Measurements from ENCODE around the gene RASA4B. TPM values are rescaled to one million over a fixed set of nuclear protein-coding genes. Genes with fewer than 3 reads are reported as not detected.
"Not testable (repeated sequence)": the region's sequence is repeated elsewhere in the genome, so short reads cannot be mapped to it uniquely, and the experiment has no call there.

Gene RASA4B
- total RNA-seq, 1 donor from 2014 or later, result 16.1 TPM

DNA sequence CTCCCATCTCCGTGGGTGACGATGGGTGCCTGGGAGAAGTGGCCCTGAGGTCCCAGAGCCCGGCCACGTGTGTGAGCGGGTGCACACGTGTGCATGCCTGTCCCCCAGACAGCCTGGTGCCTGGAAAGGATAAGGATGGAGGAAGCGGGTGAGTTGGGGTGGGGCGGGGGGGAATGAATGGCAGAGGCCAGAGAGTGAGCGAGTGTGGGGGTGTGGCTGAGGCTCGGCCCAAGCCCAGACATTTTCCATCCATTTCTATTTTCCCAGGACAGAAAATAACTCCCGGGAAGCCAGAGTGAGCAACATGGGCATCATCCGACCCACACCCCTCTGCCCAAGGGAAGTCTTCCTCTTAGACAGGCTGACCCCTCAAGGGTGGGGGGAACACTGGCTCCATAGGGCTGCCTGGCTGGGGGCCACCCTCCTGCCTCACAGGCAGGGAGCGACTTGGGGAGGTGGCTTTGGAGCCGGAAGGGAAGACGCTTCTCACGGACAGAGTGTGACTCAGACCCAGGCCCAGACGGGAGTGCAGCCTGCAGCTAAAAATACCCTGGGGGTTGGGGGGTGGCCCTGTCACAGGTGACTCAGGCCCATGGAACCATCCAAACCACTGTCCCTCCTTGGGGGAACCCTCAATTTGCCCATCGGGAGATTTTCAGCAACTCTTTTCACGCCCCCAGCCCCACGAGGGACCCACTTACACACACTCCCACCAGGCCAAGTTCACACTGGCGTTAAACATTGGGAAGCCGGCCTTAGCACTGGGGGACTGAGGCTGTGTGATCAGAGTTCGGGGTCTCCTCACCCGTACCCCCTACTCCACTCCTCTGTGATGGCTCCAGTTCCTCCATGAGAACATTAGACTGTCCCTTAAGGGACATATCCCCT lies 12.0 kb downstream of the RASA4B start:
- H3K27ac Mint-ChIP-seq; H3K4me3 Mint-ChIP-seq; H3K27me3 Mint-ChIP-seq; H3K4me1 Mint-ChIP-seq; H3K36me3 Mint-ChIP-seq (ENCODE audit: low read depth); POLR2A ChIA-PET; H3K9me3 Mint-ChIP-seq; DNase-seq; intact Hi-C loops (cut with micrococcal nuclease); CTCF ChIA-PET; ATAC-seq (ENCODE audit: low read depth): not testable (repeated sequence)

DNA sequence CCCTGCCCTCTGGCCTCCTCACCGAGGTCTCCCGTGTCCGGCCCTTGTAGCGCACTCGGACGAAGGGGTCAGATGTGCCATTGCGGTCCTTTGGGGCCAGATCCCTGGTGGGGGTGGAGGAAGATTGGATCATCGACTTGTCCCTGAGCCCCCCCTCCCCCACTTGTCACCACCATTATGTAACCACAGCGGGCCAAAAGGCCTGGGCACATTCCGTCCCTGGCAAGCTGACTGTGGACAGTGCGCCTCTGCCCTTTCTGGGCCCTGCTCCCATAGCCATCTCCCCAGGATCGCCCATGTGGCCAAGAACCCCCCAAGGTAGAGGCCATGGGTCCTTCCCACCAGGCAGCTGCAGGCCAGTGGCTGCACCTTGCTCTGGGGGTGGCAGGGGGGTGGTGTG lies 14.4 kb downstream of the RASA4B start:
- CTCF ChIA-PET; H3K36me3 Mint-ChIP-seq (ENCODE audit: low read depth); H3K9me3 Mint-ChIP-seq; H3K4me1 Mint-ChIP-seq; H3K4me3 Mint-ChIP-seq; DNase-seq; intact Hi-C loops (cut with micrococcal nuclease); H3K27me3 Mint-ChIP-seq; POLR2A ChIA-PET; H3K27ac Mint-ChIP-seq; ATAC-seq (ENCODE audit: low read depth): not testable (repeated sequence)

DNA sequence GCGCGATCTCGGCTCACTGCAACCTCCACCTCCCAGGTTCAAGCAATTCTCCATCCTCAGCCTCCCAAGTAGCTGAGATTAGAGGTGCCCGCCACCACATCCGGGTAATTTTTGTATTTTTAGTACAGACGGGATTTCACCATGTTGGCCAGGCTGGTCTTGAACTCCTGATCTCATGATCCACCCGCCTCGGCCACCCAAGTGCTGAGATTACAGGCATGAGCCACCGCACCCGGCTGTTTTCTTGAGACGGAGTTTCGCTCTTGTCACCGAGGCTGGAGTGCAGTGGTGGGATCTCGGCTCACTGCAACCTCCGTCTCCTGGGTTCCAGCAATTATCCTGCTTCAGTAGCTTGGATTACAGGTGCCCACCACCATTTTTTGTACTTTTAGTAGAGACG lies 19.3 kb downstream of the RASA4B start:
- H3K36me3 Mint-ChIP-seq (ENCODE audit: low read depth); POLR2A ChIA-PET; ATAC-seq (ENCODE audit: low read depth); CTCF ChIA-PET; H3K27ac Mint-ChIP-seq; H3K27me3 Mint-ChIP-seq; intact Hi-C loops (cut with micrococcal nuclease); H3K9me3 Mint-ChIP-seq; H3K4me1 Mint-ChIP-seq; H3K4me3 Mint-ChIP-seq; DNase-seq: not testable (repeated sequence)

DNA sequence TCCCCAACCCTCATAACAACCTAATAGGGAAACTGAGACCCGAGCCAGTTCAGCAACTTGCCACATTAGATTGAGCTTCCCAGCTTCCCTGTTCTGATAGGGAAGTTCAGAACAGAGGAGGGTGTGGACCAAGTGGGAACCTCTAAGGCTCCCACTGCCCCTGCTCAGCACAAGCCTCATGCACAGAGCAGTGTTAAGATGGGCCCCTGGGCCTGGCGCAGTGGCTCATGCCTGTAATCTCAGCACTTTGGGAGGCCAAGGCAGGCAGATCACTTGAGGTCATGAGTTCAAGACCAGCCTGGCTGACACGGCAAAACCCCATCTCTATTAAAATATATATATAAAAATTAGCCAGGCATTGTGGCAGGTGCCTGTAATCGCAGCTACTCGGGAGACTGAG lies 20.3 kb downstream of the RASA4B start:
- CTCF ChIA-PET; H3K4me3 Mint-ChIP-seq; H3K36me3 Mint-ChIP-seq (ENCODE audit: low read depth); DNase-seq; H3K4me1 Mint-ChIP-seq; ATAC-seq (ENCODE audit: low read depth); POLR2A ChIA-PET; H3K9me3 Mint-ChIP-seq; H3K27me3 Mint-ChIP-seq; intact Hi-C loops (cut with micrococcal nuclease); H3K27ac Mint-ChIP-seq: not testable (repeated sequence)

DNA sequence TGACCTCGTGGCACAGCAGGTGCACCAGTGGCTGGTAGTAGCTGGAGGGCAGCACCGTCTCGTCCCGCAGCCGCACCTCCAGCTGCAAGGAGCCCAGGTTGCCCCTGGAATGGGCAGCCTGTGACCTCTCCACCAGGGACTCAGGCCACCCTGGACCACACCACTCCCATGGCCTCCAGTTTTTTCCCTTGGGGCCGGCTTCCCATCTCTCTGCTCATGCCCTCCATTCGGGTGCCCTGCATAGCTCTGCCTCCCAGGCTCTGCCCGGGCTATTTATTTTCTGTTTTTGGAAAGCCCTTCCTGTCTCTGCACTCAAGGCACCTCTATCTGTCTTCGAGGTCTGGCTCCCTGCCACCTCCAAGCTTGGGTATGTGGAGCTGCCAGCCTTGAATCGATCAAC lies 20.7 kb downstream of the RASA4B start:
- ATAC-seq (ENCODE audit: low read depth); H3K36me3 Mint-ChIP-seq (ENCODE audit: low read depth); intact Hi-C loops (cut with micrococcal nuclease); H3K4me1 Mint-ChIP-seq; H3K27me3 Mint-ChIP-seq; H3K4me3 Mint-ChIP-seq; H3K27ac Mint-ChIP-seq; POLR2A ChIA-PET; DNase-seq; H3K9me3 Mint-ChIP-seq; CTCF ChIA-PET: not testable (repeated sequence)

DNA sequence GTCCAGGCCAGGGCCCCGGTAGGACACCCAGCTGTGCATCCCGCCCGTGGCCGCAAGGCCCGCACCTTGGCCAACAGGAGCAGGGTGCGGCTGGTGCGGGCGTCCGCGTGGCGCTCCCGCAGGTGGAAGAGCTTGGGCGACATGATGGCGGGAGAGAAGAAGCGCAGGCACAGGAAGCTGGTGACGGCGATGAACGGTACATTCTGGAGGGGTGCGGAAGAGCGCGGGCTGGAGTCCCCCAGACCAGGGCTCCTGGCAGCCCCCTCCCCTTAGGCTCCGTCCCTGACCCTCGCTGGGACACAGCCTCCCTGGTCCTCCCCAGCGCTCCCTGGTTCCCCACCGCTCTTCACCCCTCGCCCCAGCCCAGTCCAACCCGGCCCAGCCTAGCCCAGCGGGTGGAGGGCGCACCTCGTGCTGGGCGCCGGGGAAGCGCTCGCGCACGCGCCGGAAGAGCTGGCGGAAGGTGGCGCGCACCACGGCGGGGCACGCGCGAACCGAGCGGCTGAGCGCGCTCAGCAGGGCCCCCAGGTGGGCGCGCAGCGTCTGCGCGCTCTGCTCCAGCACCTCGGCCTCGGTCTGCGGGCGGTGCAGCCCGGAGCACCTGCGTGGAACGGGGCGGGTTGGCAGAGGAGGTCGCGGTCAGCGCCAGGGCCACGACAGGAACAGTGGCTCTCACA lies 23.0 kb downstream of the RASA4B start:
- H3K9me3 Mint-ChIP-seq; H3K4me1 Mint-ChIP-seq; POLR2A ChIA-PET; CTCF ChIA-PET; H3K27me3 Mint-ChIP-seq; H3K36me3 Mint-ChIP-seq (ENCODE audit: low read depth); H3K27ac Mint-ChIP-seq; DNase-seq; H3K4me3 Mint-ChIP-seq; intact Hi-C loops (cut with micrococcal nuclease): not testable (repeated sequence)
- ATAC-seq (ENCODE audit: low read depth), result peak; percentile 77

DNA sequence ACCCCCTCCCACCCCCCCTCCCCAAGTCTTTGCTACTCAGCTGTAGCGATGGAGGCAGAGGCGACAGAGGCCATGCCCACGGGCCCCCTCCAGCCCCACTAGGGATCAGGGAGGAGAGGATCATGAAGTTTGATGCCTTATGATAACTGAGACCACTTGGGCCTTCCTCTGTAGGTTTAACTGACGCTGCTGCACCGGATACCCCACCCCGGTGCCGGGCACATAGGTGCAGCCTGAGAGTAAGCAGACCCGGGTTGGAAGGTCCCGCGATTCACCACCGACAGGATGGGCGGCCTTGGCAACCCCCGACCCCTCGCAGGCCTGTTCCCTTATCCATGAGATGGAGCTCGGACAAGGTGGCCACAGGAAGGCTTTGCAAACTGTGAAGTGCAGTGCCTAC lies 23.6 kb downstream of the RASA4B start:
- POLR2A ChIA-PET; H3K9me3 Mint-ChIP-seq; H3K4me1 Mint-ChIP-seq; intact Hi-C loops (cut with micrococcal nuclease); DNase-seq; H3K4me3 Mint-ChIP-seq; H3K36me3 Mint-ChIP-seq (ENCODE audit: low read depth); H3K27ac Mint-ChIP-seq; CTCF ChIA-PET; H3K27me3 Mint-ChIP-seq: not testable (repeated sequence)
- peak; percentile 1 for ATAC-seq (ENCODE audit: low read depth)

DNA sequence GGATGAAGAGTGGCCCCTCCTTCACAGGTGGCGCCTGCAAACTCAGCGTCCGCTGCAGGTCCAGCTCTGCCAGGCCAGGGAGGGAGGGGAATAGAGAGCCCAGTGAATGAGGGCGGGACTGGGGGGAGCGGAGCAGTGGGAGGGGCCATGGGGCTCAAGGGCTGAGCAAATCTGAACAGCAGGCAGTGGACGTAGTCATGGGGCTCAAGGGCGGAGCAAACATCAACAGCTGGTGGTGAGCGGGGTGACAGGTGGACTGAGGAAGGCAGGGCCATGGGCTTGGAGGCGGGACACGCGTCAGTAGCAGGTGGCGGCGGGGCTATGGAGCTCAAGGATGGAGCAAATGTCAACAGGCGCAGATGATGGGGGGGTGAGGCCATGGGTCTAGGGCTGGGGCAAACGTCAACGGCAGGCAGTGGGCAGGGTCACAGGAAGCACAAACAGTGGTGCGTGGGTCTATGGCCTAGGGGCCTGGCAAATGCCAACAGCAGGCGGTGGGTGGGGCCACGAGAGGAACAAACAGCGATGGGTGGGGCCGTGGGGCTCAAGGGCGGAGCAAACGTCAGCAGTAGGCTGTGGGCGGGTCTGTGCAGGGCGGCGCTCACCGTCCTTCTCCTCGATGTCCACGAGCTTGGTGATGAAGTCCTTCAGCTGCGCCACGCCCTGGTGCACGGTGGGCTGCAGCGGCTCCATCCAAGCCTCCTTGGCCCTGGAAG lies 24.2 kb downstream of the RASA4B start:
- POLR2A ChIA-PET; H3K9me3 Mint-ChIP-seq; CTCF ChIA-PET; intact Hi-C loops (cut with micrococcal nuclease); H3K4me3 Mint-ChIP-seq; H3K27me3 Mint-ChIP-seq; H3K36me3 Mint-ChIP-seq (ENCODE audit: low read depth); H3K27ac Mint-ChIP-seq; H3K4me1 Mint-ChIP-seq; DNase-seq: not testable (repeated sequence)
- peak; percentile 60 for ATAC-seq (ENCODE audit: low read depth)

DNA sequence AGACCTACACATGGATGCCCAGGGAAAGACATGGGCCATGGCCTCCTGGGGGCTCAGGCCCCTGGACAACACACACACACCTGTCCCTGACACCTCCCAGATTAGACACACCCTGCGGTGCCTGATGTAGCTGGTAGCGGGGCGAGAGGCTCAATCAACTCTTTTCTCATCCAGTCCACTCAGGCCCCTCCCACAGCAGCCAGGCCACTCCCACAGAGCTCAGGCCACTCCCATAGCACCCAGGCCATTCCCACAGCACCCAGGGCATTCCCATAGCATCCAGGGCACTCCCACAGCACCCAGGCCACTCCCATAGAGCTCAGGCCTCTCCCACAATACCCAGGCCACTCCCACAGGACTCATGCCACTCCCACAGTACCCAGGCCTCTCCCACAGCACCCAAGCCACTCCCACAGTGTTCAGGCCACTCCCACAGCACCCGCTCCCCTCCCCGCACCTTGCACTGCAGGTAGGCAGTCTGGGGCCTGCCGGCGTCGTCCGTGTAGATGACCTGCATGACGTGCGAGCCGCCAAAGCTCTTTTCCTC lies 27.0 kb downstream of the RASA4B start:
- ATAC-seq (ENCODE audit: low read depth) (peak; percentile 49), DNase-seq (peak; percentile 61)
- H3K4me1 Mint-ChIP-seq; POLR2A ChIA-PET; H3K4me3 Mint-ChIP-seq; H3K27me3 Mint-ChIP-seq; H3K36me3 Mint-ChIP-seq (ENCODE audit: low read depth); H3K9me3 Mint-ChIP-seq; H3K27ac Mint-ChIP-seq; intact Hi-C loops (cut with micrococcal nuclease); CTCF ChIA-PET: not testable (repeated sequence)

DNA sequence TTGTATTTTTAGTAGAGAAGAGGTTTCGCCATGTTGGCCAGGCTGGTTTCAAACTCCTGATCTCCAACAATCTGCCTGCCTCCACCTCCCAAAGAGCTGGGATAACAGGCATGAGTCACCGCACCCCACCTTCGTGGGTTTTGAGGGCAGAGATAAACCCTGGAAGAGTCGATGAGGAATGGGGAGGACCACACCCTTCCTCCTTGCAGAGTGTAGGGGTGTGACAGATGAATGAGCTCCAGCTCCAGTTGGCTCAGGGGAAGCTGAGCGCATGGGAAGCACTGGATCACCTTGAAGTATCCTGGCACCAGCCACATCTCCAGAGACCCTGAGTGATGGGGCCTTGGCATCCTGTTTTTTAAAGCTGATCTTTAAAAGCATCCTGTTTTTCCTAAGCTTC lies 33.3 kb downstream of the RASA4B start:
- H3K9me3 Mint-ChIP-seq; CTCF ChIA-PET; intact Hi-C loops (cut with micrococcal nuclease); ATAC-seq (ENCODE audit: low read depth); POLR2A ChIA-PET; H3K4me1 Mint-ChIP-seq; H3K27ac Mint-ChIP-seq; H3K36me3 Mint-ChIP-seq (ENCODE audit: low read depth); H3K27me3 Mint-ChIP-seq; DNase-seq; H3K4me3 Mint-ChIP-seq: not testable (repeated sequence)

DNA sequence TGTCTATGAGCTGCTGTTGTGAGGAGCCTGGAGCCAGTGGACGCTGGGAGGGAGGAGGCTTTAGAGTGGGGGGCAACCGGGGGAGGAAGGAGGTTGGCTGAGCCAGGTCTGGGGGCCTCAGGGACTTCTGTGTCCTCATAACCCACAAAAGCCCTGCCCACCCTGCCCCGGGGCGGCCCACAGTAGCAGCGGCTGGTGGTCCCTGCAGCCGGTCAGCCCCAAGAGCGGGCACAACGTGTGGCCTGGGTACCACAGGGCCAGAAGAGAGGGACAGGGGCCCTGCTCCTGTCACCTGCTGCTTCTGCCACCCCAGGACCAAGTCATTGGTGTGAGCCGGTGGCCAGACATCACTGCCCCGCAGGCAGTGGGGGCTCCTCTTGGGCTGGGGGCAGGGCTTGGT lies 35.6 kb downstream of the RASA4B start:
- H3K27ac Mint-ChIP-seq; CTCF ChIA-PET; POLR2A ChIA-PET; H3K36me3 Mint-ChIP-seq (ENCODE audit: low read depth); DNase-seq; H3K27me3 Mint-ChIP-seq; H3K9me3 Mint-ChIP-seq; intact Hi-C loops (cut with micrococcal nuclease); ATAC-seq (ENCODE audit: low read depth); H3K4me1 Mint-ChIP-seq; H3K4me3 Mint-ChIP-seq: not testable (repeated sequence)
